H1 (cell line): ENCODE data around the gene MOV10L1. TPM values are rescaled to one million over a fixed set of nuclear protein-coding genes. Genes with fewer than 3 reads are reported as not detected.

Experiments
- ASH2L ChIP-seq: fragments of 200-600, 300-600 bp; sonication (generic); IDR thresholded peaks from one replicate; pipeline ENCODE4 v1.7.1; 2017; ENCODE audit warnings: low read length
- ATF3 ChIP-seq: IDR thresholded peaks from 2 replicates; pipeline ENCODE4 v1.6.1; 2011; ENCODE audit warnings: low read depth, mild to moderate bottlenecking, low read length; ENCODE audit not compliant: insufficient read depth
- CHD7 ChIP-seq: fragments of 300-600 bp; sonication (generic); IDR thresholded peaks from 2 replicates; pipeline ENCODE4 v1.7.1; 2012; ENCODE audit warnings: low read length, moderate library complexity, mild to moderate bottlenecking, inconsistent platforms; ENCODE audit not compliant: insufficient replicate concordance
- GABPA ChIP-seq: IDR thresholded peaks from 2 replicates; pipeline ENCODE4 v1.6.1; 2011; ENCODE audit warnings: mild to moderate bottlenecking, low read length, moderate library complexity, borderline replicate concordance; ENCODE audit not compliant: insufficient read depth
- POLR2A ChIP-seq, 2 experiments: IDR thresholded peaks; 1 replicate in 1 of 2; 2 replicates in 1 of 2; pipeline ENCODE4 v1.6.1; 2011; ENCODE audit warnings: low read depth in 2 of 2, low read length in 2 of 2, mild to moderate bottlenecking in 2 of 2; ENCODE audit errors: control extremely low read depth in 1 of 2
- RFX5 ChIP-seq: IDR thresholded peaks from 2 replicates; pipeline ENCODE4 v1.6.1; 2011; ENCODE audit warnings: low read depth, low read length, improper control_type of control experiment, borderline replicate concordance
- TBP ChIP-seq: IDR thresholded peaks from 2 replicates; pipeline ENCODE4 v1.6.1; 2011; ENCODE audit warnings: low read depth, low read length, improper control_type of control experiment
- polyA plus RNA-seq, 7 experiments: library from polyadenylated mRNA; depleted of rRNA in 3 of 7; stranded (reverse) in 5 of 7; unstranded in 2 of 7; fragments of >200 nt in 5 of 7; fragments of 200-250 nt in 2 of 7; gene quantifications; 1 replicate in 5 of 7; 2 replicates in 1 of 7; 4 replicates in 1 of 7; pipeline versions ENCODE4 v1.2.1 to v1.2.3, GENCODE V29; 2011 to 2013; ENCODE audit warnings: missing spikeins in 2 of 7, mixed read lengths in 2 of 7
- total RNA-seq: library from RNA; stranded (reverse); fragmentation: NEBNext Ultra II Directional; extraction: Animal tissue kit (Norgen Biotek cat#: 25700); gene quantifications from 2 replicates; pipeline ENCODE4 v1.2.1, GENCODE V29; 2021

The MOV10L1 gene
- total and polyA plus RNA-seq, 2 of the 8 experiments (the other 6 are each of a cell fraction or from before 2014, with no cell fraction given): 0.32 TPM; not detected in 1

DNA sequence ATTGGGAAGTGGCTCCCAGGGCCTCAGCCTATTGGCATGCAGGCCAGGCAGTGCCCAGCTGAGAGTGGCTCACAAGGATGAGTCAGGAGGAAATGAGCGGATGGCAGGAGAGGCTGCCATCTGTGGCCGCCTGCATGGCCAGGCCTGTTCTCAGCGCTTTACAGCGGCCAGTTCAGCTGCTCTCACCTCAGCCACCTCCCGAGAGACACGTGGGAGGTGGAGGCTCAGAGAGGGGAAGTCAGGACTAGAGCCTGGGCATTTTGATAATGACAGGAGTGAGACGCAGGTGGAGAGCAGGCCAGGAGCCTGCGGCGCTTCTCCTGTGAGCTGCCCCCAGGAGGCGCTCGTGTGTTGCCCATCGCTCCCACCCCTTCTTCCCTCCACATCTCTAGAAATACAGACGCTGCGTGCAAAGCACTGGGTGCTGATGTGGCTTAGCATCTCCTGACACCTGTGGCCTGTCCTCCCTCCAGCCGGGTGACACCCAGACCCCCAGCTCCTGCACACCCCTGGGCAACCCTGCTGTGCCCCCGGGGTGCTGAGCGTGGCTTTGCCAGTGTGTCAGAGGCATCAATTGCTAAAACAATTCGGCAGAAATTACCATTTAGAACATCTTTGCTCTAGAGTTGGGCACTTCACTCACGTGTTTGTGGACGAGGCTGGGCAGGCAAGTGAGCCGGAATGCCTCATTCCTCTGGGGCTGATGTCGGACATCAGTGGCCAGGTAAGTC, 59.4 kb downstream of the MOV10L1 start (continued):
- TF ChIP-seq ATF3 (no peak), GABPA (no peak), CHD7 (no peak), POLR2A (IDR thresholded peaks at IDR 0.05; ENCODE audit: control extremely low read depth in 1 of 2, low read depth in 2 of 2, low read length in 2 of 2) (no peak), TBP (no peak), ASH2L (no peak), RFX5 (no peak)
